ENCODE measurements around the gene SPAG7.

- TF ChIP-seq POLR2A (IDR thresholded peaks at IDR 0.05) (no peak), CTCF (IDR thresholded peaks at IDR 0.05 in 8 of 11, conservative IDR thresholded peaks at IDR 0.05 in 3 of 11) (no peak)
These were observed 22.3 kb downstream of the SPAG7 start for GRCh38 chr17:4945176-4945943.

Data from spleen (tissue), 7 donors.